NCI-H128 (cell line): ENCODE measurements around the gene PRR9.
"Not testable (repeated sequence)": the region's sequence is repeated elsewhere in the genome, so short reads cannot be mapped to it uniquely, and the experiment has no call there.

ENCODE experiments used
- DNase-seq: peaks from one replicate; lab custom pipeline; 2025; ENCODE audit not compliant: unreplicated experiment; lab: John Stamatoyannopoulos, UW

PRR9 gene, protein sequence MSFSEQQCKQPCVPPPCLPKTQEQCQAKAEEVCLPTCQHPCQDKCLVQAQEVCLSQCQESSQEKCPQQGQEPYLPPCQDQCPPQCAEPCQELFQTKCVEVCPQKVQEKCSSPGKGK

DNA sequence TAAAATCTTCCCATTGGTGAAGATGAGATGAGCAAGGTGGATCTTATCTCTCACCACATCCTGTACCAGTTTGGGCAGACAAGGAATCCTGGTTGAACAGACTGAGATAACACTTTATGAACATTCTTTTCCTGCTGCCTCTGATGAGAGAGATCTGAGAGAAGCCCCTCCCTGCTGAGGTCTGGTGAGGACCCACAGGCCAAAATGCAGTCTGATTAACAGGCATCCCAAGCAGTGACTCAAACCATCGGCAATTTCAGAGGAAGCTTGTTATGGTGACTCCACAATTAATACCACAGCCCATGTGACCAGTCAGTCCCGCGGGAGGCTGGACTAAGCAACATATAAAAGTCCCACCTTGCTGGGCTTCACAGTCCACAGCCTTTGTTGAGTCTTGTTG is at the start of gene PRR9:
Gene PRR9, plus strand, starts transcription at position 373 of the 400 bp plus-strand sequence. CDS start 561 bp downstream, outside the sequence.
- no peak for DNase-seq

DNA sequence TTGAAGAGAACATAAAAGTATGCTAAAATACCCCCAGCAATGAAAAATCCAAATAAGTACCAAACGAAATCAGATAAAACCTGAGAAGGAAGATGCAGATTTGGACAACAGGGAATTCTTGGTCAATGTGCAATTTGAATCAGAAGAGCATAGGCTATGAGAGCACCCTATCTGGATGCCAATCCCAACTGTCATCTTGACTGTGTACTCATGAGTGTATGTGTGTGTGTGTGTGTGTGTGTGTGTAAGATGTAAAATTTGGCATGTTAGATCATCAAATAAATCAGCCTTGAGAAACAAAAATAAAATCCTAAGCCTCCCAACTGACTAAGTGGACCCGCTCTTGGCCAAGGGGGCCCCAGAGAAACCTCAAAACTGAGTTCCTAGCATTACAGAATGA is 48.7 kb upstream of the PRR9 start:
- DNase-seq: no peak

DNA sequence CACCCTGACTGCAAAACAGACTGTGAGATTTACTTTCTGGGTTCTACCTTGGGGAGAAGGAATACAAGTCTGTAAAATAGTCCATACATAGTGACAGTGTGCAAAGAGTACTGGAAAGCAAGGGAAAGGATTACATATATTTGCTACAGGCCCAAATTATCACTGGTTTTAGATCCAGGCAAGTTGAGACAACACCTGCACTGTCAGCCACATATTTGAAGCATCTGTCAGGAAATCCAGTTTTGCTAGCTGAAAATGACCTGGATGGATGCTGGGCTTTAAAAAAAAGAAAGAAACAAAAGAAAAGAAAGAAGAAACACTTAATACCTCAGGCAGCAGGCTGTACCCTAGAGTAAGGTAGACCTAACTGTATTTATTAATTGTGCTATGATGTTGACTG is 42.8 kb upstream of the PRR9 start:
- DNase-seq: no peak

DNA sequence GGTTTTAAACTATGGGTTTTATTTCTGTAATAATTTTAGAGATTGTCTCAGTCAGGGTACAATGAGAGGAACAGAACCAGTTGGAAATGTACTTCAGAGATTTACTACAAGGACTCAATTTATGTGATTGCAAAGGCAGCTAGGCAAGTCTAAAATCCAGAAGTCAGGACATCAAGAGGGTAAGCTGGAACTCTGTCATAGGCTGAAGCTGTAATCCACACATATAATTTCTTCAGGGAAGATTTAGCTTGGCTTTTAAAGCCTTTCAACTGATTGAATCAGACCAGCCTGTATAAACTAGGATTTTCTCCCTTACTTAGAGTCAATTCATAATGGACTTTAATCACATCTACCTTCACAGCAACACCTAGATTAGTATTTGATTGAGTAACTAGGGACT is 38.5 kb upstream of the PRR9 start:
- DNase-seq: no peak

DNA sequence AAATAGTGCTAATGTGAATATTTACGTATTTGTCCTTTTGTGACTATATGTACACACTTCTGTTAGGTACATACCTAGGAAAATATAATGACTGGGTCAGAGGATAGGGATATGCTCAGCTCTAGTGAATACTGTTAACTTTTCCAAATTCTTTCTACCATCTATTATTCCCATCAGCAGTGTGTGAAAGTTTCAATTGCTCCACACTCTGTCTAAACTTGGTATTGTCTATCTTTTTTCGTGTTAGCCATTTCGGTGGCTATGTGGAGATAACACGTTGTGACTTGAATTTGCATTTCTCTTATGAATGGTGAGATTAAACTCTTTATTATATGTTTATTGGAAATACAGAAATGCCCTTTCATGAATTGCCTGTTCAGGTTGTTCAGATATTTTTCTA is 36.8 kb upstream of the PRR9 start:
- DNase-seq: no peak

DNA sequence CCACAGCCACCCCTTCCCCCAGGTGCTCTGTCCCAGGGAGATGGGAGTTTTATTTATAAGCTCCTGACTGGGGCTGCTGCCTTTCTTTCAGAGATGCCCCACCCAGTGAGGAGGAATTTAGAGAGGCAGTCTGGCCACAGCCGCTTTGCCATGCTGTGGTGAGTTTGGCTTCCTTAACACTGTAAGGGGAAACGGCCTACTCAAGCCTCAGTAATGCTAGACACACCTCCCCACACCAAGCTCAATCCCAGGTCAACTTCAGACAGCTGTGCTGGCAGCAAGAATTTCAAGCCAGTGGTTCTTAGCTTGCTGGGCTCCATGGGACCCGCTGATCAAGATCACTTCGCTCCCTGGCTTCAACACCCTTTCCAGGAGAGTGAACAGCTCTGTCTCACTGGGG is 29.1 kb upstream of the PRR9 start:
- not testable (repeated sequence) for DNase-seq

DNA sequence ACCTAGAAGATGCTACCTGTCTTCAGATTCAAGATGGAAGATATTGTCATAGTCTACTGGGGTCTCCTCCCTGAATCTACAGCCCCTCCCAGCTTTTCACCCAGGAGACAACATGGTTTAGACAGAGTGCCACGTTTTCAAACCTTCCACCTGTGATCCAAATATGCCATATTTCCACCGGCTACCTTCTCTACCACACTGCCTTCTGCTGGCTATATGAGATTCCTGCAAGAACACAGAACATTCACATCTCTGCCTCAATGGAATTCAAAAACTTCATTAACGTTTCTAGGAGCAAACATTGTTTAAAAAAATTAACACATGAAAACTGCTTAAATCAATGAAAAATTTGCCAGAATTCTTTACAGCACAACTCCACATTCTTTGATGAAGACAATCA is 27.0 kb upstream of the PRR9 start:
- no peak for DNase-seq

DNA sequence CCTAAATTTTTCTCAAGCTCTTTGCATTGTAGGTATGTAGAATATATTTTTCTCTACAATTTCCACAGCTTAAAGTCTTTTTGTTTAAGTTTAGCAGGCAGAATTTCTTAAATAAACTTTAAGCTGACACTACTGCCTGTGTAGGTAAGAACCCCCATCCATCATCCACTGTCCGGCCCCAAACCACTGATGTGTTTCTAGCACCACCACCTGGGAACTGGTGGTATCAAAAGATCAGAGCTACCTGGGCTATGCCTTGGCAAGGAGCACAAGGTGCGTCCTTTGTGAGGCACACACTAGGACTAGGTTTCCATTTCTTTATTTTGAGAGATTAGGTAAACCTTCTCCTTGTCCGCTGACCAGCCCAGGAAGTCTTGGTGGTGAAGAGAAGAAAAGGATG is 24.7 kb upstream of the PRR9 start:
- DNase-seq: no peak

DNA sequence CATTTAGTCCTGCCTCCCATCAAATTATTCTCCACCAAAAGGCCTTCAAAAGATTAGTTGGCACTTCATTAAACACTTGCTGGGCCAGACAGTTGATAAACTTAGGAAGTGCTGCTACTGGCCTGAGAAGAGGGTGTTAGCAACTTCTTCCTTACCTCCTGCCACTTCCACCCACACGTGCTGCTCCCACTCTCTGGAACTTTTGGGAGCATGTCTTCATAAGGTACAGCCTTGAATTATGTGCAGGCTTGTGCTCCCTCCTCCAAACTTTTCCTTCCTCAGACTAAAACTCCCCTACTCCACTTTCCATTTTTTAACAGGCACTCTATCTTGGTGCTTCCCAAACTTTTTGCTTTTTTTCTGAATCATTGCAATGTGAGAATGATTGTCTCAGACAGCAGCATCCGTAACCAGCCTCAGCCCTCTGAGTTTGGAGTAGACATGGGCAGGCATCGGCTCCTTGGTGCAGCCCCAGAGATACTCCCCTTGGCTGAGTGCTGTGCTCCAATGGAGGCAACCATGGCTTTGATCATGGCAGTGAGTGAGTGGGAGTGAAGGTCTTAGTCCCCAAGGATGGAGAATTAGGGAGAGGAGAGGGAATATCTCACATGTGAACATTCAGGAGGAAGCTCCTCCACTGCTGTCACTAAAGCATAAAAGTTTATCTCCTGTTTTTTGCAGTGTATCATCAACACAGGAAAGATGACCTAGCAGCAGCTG is 22.9 kb upstream of the PRR9 start:
- DNase-seq: no peak

DNA sequence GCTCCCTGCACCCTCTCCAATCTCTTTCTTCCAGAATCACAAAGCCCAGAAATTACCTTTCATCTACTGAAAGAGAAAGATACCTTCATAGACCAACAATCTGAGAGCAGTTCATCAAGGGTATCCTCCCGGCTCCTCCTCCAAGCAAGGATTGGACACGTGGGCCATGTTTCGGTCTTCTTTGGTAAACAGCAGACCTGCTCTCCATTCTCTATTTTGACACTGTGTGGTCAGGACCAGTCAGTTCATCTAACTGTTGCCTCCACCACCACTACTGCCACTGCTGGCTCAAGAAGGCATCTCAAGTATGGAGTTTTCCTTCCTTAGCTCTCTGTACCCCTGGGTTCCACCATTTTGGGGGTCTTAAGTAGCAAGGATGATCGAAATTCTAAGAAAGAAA is 22.2 kb upstream of the PRR9 start:
- no peak for DNase-seq

DNA sequence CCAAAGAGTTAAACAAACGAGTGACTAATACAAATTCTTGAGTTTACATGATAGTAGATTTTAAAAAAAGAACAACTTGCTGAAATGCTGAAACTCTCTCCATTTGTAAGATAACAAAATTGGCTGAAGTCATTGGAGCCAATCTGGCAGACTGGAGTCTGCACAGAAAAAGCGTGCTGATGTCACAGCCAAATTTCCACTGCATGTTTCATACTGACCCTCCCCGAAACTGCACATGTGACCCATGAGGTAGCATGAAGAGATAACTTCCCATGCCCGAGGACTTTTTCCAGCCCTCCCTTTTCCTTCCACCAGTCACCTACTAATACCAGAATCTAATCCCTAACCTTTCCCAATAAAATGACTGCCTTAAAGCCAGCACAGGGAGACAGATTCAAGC is 15.4 kb upstream of the PRR9 start:
- DNase-seq: no peak

DNA sequence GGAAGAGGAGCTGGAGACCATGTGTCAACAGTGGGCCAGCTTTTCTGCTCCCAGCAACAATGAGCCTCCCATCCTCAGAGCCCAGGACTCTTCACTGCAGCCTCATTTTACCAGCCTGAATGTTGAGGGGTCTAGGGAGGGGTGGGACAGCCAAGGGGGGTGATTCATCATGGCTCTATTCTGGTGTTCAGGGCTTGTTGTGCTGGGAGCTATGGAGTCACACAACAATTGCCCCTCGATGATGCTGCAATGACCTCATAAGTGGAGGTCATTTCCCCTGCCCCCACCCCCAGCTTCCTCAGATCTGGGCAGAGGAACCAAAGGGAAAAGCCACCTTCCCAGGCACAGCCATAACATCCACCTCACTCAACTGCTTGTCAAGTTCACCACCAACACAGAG is 14.3 kb upstream of the PRR9 start, which contains the start of gene LELP1:
Gene LELP1, plus strand, starts transcription at position 301 of the 400 bp plus-strand sequence. CDS start 1,278 bp downstream, outside the sequence.
- DNase-seq: no peak

DNA sequence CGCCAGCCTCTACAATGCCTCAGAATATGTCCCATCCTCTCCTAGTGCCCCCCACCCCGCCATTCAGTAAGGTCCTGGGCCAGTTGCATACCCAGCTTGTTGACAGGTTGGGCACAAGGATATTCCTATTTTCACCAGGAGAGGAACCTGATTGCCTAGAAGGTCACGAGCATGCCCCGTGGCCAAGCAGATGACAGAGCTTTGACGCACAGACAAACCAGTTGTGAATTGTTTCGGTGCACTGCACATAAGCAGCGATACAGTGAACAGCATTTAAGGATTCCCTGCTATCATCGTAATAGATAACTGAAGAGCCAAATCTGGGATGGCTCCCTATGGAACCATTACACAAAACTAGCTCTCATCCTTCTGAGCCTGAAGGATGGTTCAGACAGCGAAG is 10.8 kb upstream of the PRR9 start:
- DNase-seq: no peak

DNA sequence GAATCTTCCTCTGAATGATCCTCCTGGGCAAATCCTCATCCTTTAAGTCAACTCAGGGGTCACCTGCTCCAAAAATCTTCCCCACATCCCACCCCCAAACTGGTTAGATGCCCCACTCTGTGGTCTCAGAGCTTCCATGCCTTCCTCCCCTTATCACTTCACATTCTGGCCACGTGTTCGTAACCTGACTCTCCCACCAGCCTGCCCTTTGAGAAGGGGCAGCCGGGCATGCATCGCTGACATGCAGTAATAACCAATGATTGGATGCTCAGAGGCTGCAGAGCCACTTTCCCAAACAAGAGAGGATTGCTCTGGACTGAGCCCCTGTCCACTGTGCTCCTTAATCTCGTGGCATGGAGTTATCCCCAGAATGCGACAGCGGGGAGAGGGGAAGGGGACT is 7.2 kb upstream of the PRR9 start:
- no peak for DNase-seq

DNA sequence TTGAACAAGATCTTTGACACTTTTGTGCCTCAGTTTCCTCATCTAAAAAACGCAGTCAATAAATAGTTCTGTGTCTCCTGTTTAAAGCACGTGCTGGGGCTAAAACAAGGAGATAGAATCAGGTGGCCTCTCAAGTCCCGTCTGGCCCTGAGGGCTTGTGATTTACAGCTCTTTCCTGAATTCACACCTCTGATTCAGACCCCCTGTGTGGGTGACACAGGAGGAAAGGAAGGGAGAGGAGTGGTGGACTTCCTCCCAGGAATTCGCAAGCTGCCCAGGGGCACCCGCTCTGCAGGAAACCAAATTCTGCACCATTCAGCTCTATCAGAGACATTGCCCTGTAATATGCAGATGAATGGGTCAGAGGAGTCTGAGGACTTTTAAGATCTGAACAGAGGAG is 5.2 kb upstream of the PRR9 start:
- DNase-seq: no peak

DNA sequence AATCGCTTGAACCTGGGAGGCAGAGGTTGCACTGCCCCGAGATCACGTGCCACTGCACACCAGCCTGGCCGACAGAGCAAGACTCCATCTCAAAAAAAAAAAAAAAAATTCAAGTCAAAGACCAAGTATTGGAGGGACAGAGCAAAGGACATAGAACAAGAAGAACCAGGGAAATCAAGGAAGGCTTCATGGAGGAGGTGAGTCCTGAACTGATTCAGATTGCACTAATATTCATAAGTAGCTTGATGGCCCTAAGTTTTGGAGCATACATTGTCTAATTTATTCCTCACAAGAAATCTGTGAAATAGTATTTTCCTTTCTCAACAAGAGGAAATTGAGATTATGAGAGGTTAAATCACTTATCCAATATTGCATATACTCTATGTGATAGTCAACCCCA is 3.9 kb upstream of the PRR9 start:
- DNase-seq: no peak

DNA sequence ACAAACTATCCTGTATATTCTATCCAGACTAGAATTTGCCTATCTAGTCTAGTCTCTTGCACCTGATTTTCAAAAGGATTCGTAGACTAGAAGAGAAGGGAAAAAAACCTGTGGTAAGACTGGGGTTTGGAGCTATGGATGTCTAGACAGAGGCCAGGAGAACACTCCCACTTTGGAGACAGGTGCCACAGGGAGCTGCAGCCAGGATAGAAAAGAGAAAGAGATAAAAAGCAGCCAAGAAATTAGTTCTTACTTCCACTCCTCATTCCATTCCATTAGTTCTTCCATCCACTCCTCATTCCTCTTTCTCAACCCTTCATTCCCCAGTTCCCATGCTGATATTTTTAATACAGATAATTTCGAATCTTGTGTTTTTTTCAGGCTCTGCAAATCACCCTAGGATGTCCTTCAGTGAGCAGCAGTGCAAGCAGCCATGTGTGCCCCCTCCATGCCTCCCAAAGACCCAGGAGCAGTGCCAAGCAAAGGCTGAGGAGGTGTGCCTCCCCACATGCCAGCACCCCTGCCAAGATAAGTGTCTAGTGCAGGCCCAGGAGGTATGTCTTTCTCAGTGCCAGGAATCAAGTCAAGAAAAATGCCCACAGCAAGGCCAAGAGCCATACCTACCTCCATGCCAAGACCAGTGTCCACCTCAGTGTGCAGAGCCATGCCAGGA is 496 bp downstream of the PRR9 start:
- no peak for DNase-seq

DNA sequence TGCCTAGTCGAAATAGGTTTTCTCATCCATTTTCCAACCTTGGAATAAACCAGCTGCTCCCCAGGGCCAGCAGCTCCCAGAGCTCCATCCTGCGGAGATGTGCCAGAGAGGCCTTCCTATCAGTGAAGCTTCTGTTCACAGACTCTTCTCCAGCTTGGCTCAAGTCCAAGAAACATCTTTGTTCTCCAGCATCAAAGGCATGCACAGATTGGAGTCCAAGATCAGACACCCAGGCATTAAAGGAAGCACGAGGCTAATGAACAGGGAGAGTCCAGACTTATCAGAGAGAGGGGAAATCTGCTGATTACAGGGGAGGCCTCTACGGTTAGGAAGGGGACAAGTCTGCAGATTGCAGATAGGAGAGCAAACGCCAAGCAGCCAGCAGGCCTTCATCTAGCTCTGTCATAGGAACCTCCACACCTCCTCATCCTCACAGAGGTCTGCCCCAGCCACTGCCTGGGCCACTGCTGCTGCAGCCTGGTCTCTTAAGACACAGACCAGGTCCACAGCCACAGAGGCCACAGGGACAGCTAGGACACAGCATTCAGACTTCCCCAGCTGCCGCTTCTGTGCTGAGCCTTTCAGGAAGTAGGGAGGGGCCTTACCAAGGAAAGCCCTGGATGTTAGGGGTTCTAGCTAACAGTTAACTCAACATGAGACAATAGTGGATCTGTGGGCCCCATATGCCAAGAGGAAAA is 3.4 kb downstream of the PRR9 start:
- no peak for DNase-seq

DNA sequence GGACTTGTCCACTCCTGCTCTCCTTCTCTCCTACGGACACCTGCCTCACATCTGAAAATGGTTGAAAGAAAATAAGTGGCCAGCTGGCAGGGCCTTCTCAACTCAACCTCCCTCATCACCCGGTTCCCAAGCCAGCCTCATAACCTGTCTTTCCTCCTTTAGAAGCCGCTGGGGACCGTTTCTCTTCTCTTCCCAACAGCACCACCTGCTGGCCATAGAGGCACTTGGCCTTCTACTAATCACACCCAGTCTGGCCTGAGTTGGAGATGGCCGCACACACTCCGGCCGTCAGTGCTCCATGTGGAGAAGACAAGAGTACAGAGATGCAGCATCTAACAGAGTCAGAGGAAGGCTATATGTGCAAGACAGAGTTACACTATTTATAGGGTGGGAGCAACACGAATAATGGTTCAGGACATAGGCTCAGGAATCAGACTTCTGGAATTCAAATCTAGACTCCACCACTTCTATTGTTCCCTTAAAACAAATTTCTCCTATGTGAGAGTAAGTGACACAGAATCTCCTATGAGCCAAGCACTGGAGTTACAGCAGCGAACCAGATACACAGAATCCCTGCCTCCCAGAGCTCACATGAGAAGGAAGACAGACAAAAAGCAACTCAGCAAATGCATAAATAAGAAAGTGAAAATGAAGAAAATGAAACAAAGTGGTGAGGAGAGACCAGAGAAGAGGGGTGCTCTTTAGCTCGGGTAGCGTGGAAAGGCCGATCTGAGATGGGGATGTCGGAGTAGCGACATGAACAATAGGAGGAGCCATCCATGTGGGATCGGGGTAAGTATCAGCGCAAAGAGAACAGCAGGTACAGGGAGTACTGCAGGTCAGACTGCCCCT is 5.9 kb downstream of the PRR9 start:
- peak; percentile 60 for DNase-seq

DNA sequence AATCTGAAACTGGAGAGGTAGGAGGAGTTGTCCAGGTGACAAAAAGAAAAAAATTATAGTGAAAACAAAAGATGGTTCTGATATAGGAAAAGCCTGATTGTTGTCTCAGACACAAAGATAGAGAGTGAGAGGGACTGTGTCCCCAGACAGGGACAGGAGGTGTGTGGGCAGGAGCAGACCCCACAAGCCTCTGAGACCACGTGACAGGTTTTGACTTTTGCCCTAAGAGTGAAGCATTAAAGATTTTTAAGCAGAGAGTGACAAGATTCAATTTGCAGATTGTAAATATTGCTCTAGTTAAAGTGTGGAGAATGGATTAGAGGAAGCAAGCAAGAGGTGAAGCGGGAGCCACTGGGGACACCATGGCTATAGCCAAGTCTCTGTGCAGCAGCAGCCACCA is 10.4 kb downstream of the PRR9 start:
- no peak for DNase-seq

DNA sequence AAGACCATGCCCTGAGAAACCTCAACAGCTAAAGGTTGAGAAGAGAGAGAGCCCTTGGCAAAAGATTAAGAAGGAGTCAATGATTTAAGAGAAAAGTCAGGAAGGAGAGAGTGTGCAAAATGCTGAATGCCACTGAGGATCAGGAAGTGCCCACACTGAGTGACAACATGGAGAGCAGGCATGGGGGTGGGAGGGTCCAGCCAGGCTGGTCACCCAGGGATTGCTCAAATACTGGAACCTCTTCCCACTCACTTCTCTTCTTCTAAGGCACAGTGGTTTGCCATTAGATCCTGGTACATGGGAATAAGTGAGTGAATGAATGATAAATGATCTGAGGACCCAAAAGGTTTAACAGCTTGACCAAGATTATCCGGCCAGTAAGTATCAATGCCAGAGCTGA is 11.1 kb downstream of the PRR9 start:
- DNase-seq: no peak
